Brain pericyte (primary cell): Measurements from ENCODE around the gene TMEM185A.
"Not testable (repeated sequence)": the region's sequence is repeated elsewhere in the genome, so short reads cannot be mapped to it uniquely, and the experiment has no call there.

ENCODE experiments used
- DNase-seq: peaks from one replicate; pipeline ENCODE4 v3.0.0-alpha.2; 2012; ENCODE audit warnings: low read depth, low spot score

Gene TMEM185A

GRCh38 chrX:149626829-149627228 lies 4.8 kb downstream of the TMEM185A start:
- DNase-seq, result not testable (repeated sequence)

GRCh38 chrX:149619662-149620061 lies 11.9 kb downstream of the TMEM185A start:
- not testable (repeated sequence) for DNase-seq

- no peak for DNase-seq
Measured at GRCh38 chrX:149618871-149619270, 12.7 kb downstream of the TMEM185A start.

- DNase-seq, result no peak
Measured at GRCh38 chrX:149611623-149612175, 19.9 kb downstream of the TMEM185A start.

- DNase-seq, result no peak
Measured at GRCh38 chrX:149610511-149610910, 21.1 kb downstream of the TMEM185A start.

GRCh38 chrX:149607699-149608098 lies 23.9 kb downstream of the TMEM185A start:
- no peak for DNase-seq

- not testable (repeated sequence) for DNase-seq
Measured at GRCh38 chrX:149605248-149605885, 26.2 kb downstream of the TMEM185A start.

- DNase-seq, result not testable (repeated sequence)
Measured at GRCh38 chrX:149598603-149599002, 33.0 kb downstream of the TMEM185A start.

GRCh38 chrX:149595943-149596342 lies 35.6 kb downstream of the TMEM185A start:
- not testable (repeated sequence) for DNase-seq

- DNase-seq, result not testable (repeated sequence)
Measured at GRCh38 chrX:149595214-149595613, 36.4 kb downstream of the TMEM185A start, which contains the start of gene HSFX2. Gene HSFX2, minus strand, starts transcription at chrX:149595314. Its CDS starts 614 bp downstream, at chrX:149594700.

- DNase-seq, result not testable (repeated sequence)
Measured at GRCh38 chrX:149590993-149591392, 40.6 kb downstream of the TMEM185A start.

- not testable (repeated sequence) for DNase-seq
Measured at GRCh38 chrX:149587359-149587758, 44.2 kb downstream of the TMEM185A start, which contains the start of gene MAGEA9B. Gene MAGEA9B, minus strand, starts transcription at chrX:149587459. Its CDS starts 4,280 bp downstream, at chrX:149583179.

- DNase-seq, result not testable (repeated sequence)
Measured at GRCh38 chrX:149585631-149586030, 46.0 kb downstream of the TMEM185A start.

GRCh38 chrX:149573456-149573855 lies 58.1 kb downstream of the TMEM185A start:
- DNase-seq, result not testable (repeated sequence)

GRCh38 chrX:149572743-149573142 lies 58.8 kb downstream of the TMEM185A start:
- DNase-seq, result no peak

- DNase-seq, result no peak
Measured at GRCh38 chrX:149571770-149572169, 59.8 kb downstream of the TMEM185A start.

GRCh38 chrX:149570668-149571067 lies 60.9 kb downstream of the TMEM185A start:
- no peak for DNase-seq

GRCh38 chrX:149569770-149570169 lies 61.8 kb downstream of the TMEM185A start:
- DNase-seq, result no peak

GRCh38 chrX:149568701-149569296 lies 62.8 kb downstream of the TMEM185A start:
- DNase-seq, result no peak

GRCh38 chrX:149567621-149568417 lies 63.8 kb downstream of the TMEM185A start:
- no peak for DNase-seq

GRCh38 chrX:149563359-149563758 lies 68.2 kb downstream of the TMEM185A start:
- DNase-seq, result no peak

GRCh38 chrX:149555251-149555650 lies 76.3 kb downstream of the TMEM185A start:
- DNase-seq, result not testable (repeated sequence)
